Mesenchymal stem cell (in vitro differentiated cells and primary cell): Measurements from ENCODE around the gene PLCH2.
A peak's percentile ranks its signal among the peaks of the same experiment; 100 is the strongest.

Experiments
- DNase-seq: peaks from one replicate; pipeline ENCODE4 v3.0.0-alpha.2; 2013
- H2AFZ ChIP-seq: one replicate; pipeline ENCODE4 v1.6.1; 2013; ENCODE audit warnings: low read depth, mild to moderate bottlenecking, control low read depth, inconsistent platforms, low read length, moderate library complexity
- H2AK5ac ChIP-seq: 2 replicates; pipeline ENCODE4 v1.6.1; 2013; ENCODE audit warnings: low read length, moderate library complexity, mild to moderate bottlenecking, inconsistent platforms; ENCODE audit not compliant: severe bottlenecking
- H2BK120ac ChIP-seq: one replicate; pipeline ENCODE4 v1.6.1; 2013; ENCODE audit warnings: low read depth, mild to moderate bottlenecking, inconsistent platforms, low read length, moderate library complexity
- H2BK12ac ChIP-seq, 2 experiments: one replicate each; pipeline ENCODE4 v1.6.1; 2013; ENCODE audit warnings: inconsistent platforms in 2 of 2, low read length in 2 of 2, mild to moderate bottlenecking in 2 of 2, moderate library complexity in 2 of 2, control low read depth in 1 of 2
- H2BK15ac ChIP-seq: one replicate; pipeline ENCODE4 v1.6.1; 2013; ENCODE audit warnings: mild to moderate bottlenecking, low read depth, inconsistent platforms; ENCODE audit not compliant: poor library complexity, severe bottlenecking
- H2BK5ac ChIP-seq: 2 replicates; pipeline ENCODE4 v1.6.1; 2013; ENCODE audit warnings: low read depth, mild to moderate bottlenecking, low read length, control low read depth, inconsistent platforms; ENCODE audit not compliant: poor library complexity, severe bottlenecking
- H3K14ac ChIP-seq, 2 experiments: one replicate each; pipeline ENCODE4 v1.6.1; 2013; ENCODE audit warnings: inconsistent platforms in 2 of 2, low read length in 2 of 2, control low read depth in 1 of 2, mild to moderate bottlenecking in 1 of 2, moderate library complexity in 1 of 2
- H3K18ac ChIP-seq, 2 experiments: one replicate each; pipeline ENCODE4 v1.6.1; 2013; ENCODE audit warnings: inconsistent platforms in 2 of 2, low read length in 2 of 2, control low read depth in 1 of 2, low read depth in 1 of 2, mild to moderate bottlenecking in 1 of 2
- H3K23ac ChIP-seq, 2 experiments: one replicate each; pipeline ENCODE4 v1.6.1; 2013; ENCODE audit warnings: inconsistent platforms in 2 of 2, low read length in 2 of 2, mild to moderate bottlenecking in 2 of 2, moderate library complexity in 2 of 2, control low read depth in 1 of 2
- H3K27ac ChIP-seq: 2 replicates; pipeline ENCODE4 v1.5.1; 2013; ENCODE audit warnings: mild to moderate bottlenecking, moderate library complexity, low read length, control low read depth, inconsistent platforms; ENCODE audit not compliant: poor library complexity, severe bottlenecking
- H3K27me3 ChIP-seq, 2 experiments: 2 replicates each; pipeline versions ENCODE4 v1.6.1 to v1.7.0; 2013; ENCODE audit warnings: low read length in 2 of 2, mild to moderate bottlenecking in 2 of 2, moderate library complexity in 2 of 2, control low read depth in 1 of 2, inconsistent platforms in 1 of 2; ENCODE audit not compliant: control insufficient read depth in 1 of 2, insufficient read depth in 1 of 2
- H3K36me3 ChIP-seq, 2 experiments: 2 replicates each; pipeline versions ENCODE4 v1.6.1 to v1.7.0; 2013; ENCODE audit warnings: low read length in 2 of 2, control low read depth in 1 of 2, inconsistent platforms in 1 of 2, low read depth in 1 of 2, mild to moderate bottlenecking in 1 of 2; ENCODE audit not compliant: insufficient read depth in 2 of 2, control insufficient read depth in 1 of 2
- H3K4ac ChIP-seq, 2 experiments: one replicate each; pipeline ENCODE4 v1.6.1; 2013; ENCODE audit warnings: inconsistent platforms in 2 of 2, low read length in 2 of 2, mild to moderate bottlenecking in 2 of 2, moderate library complexity in 2 of 2, control low read depth in 1 of 2, low read depth in 1 of 2
- H3K4me1 ChIP-seq: 2 replicates; pipeline ENCODE4 v1.6.1; 2013; ENCODE audit warnings: low read depth, low read length, control low read depth; ENCODE audit not compliant: control insufficient read depth, insufficient read depth
- H3K4me2 ChIP-seq: 2 replicates; pipeline ENCODE4 v1.6.1; 2013; ENCODE audit warnings: low read length, mild to moderate bottlenecking, inconsistent platforms; ENCODE audit not compliant: poor library complexity, severe bottlenecking
- H3K4me3 ChIP-seq, 2 experiments: 2 replicates each; pipeline versions ENCODE4 v1.5.1 to v1.7.0; 2013; ENCODE audit warnings: low read length in 2 of 2, mild to moderate bottlenecking in 2 of 2, control low read depth in 1 of 2, low read depth in 1 of 2; ENCODE audit not compliant: insufficient read depth in 1 of 2
- H3K79me1 ChIP-seq: replicated peaks from 2 replicates; pipeline ENCODE4 v1.6.1; 2013; ENCODE audit warnings: mild to moderate bottlenecking, control low read depth, low read length, inconsistent platforms; ENCODE audit not compliant: poor library complexity, severe bottlenecking
- H3K9ac ChIP-seq: 2 replicates; pipeline ENCODE4 v1.7.0; 2013; ENCODE audit warnings: mild to moderate bottlenecking, low read length, moderate library complexity
- H3K9me3 ChIP-seq: 2 replicates; pipeline ENCODE4 v1.7.0; 2013; ENCODE audit warnings: mild to moderate bottlenecking, low read length; ENCODE audit not compliant: control insufficient read depth
- H4K8ac ChIP-seq: one replicate; pipeline ENCODE4 v1.6.1; 2013; ENCODE audit warnings: inconsistent platforms, mild to moderate bottlenecking, low read length, moderate library complexity
- H4K91ac ChIP-seq: one replicate; pipeline ENCODE4 v1.6.1; 2013; ENCODE audit warnings: mild to moderate bottlenecking, low read length, inconsistent platforms
- WGBS: methylation state at CpG from one replicate; pipeline ENCODE4 v1.1.7; 2013; ENCODE audit warnings: mixed read lengths; 5-methylcytosine and 5-hydroxymethylcytosine counted together

The PLCH2 gene

DNA sequence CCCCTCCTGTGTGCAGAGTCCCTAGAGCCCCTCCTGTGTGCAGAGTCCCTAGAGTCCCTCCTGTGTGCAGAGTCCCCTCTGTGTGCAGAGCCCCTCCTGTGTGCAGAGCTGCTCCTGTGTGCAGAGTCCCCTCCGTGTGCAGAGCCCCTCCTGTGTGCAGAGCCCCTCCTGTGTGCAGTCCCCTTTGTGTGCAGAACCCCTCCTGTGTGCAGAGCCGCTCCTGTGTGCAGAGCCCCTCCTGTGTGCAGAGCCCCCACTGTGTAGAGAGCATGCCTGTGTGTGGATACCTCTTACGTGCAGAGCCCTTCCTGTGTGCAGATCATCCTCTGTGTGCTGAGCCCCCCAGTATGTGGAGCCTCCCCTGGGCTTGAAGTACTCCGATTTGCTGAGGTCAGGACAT, 62.3 kb downstream of the PLCH2 start:
- Histone ChIP-seq H2BK12ac (no peak overlapping the region), H3K27ac (no peak overlapping the region), H3K18ac (no peak overlapping the region), H3K23ac (no peak overlapping the region), H2BK15ac (no peak overlapping the region), H3K79me1 (no peaks in the 10 kb centered on the region), H3K9me3 (no peaks in the 10 kb centered on the region), H3K4me1 (peaks cover 43% of the 10 kb centered on the region), H3K14ac (no peak overlapping the region), H2BK5ac (no peak overlapping the region), H3K4me2 (no peak overlapping the region), H2BK120ac (no peak overlapping the region), H3K4ac (no peak overlapping the region), H3K4me3 (no peak overlapping the region), H3K9ac (no peak overlapping the region), H4K8ac (no peak overlapping the region), H3K27me3 (peaks cover 4 to 73% of the 10 kb centered on the region in 2 experiments), H2AK5ac (no peak overlapping the region), H2AFZ (no peak overlapping the region), H4K91ac (no peak overlapping the region), H3K36me3 (no peaks in the 10 kb centered on the region)
- 74% methylated on average over 4 of the region's 4 CpGs for WGBS
- DNase-seq, result no peak

DNA sequence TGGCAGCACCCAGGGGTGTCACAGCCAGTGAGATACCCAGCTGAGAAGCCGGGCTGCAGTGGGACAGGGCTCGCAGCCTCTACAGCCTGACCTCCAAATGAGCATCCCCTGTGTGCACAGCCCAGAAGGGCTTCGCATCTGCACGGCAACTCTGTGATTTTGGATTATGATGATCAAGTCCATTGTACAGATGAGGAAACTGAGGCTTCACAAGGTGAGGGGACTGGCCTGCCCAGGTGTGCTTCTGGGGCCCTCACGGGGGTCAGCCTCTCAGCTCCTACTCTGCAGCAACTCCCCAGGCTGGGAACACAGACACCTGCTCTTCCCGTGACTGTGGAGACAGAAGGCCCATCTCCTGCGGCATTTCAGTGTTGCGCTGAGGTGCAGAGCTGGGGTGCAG, 62.8 kb downstream of the PLCH2 start:
- H4K91ac ChIP-seq, result no peak overlapping the region
- no peak overlapping the region for H3K27ac ChIP-seq
- no peak overlapping the region for H2BK15ac ChIP-seq
- no peaks in the 10 kb centered on the region for H3K36me3 ChIP-seq
- no peak overlapping the region for H2AFZ ChIP-seq
- H3K4me3 ChIP-seq, result no peak overlapping the region
- WGBS, result 97% methylated on average over 8 of the region's 8 CpGs
- H2AK5ac ChIP-seq, result no peak overlapping the region
- no peak for DNase-seq
- H3K4me2 ChIP-seq, result no peak overlapping the region
- peaks cover 43% of the 10 kb centered on the region for H3K4me1 ChIP-seq
- no peak overlapping the region for H2BK120ac ChIP-seq
- H3K27me3 ChIP-seq, result peaks cover 4 to 72% of the 10 kb centered on the region in 2 experiments
- H3K9ac ChIP-seq, result no peak overlapping the region
- no peak overlapping the region for H3K23ac ChIP-seq
- no peak overlapping the region for H3K14ac ChIP-seq
- H2BK5ac ChIP-seq, result no peak overlapping the region
- H3K9me3 ChIP-seq, result no peaks in the 10 kb centered on the region
- H2BK12ac ChIP-seq, result no peak overlapping the region
- H3K4ac ChIP-seq, result no peak overlapping the region
- H3K18ac ChIP-seq, result no peak overlapping the region
- no peak overlapping the region for H4K8ac ChIP-seq
- H3K79me1 ChIP-seq, result no peaks in the 10 kb centered on the region

DNA sequence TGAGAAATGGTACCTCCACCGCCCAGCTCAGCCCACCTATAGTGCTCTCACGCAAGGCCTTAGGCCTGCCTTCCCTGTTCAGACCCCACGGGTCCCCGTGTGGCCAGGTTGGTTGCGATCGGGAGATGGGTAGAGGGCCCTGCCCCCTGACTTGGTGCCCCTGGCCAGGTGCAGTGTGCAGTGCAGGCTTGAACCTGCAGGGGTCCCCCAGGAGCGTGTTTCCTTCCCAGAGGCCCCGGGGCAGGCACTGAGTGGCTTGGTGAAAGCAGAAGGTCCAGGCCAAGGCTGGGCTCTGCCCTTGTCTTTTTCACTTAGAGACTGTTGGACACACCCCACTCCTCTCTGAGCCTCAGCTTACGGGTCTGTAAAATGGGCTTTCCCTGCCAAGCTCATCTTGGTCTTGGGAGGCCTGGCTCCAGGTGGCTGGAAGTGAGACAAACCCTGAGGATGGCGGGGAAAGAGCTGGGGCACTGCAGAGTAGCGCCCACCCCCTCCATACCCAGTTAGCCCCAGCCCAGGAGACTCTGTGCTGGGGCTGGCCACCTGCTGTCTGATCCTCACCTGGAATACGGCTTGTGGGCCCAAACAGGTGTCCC, 63.3 kb downstream of the PLCH2 start:
- no peak overlapping the region for H3K27ac ChIP-seq
- H2BK15ac ChIP-seq, result no peak overlapping the region
- H4K8ac ChIP-seq, result no peak overlapping the region
- peaks cover 4 to 72% of the 10 kb centered on the region in 2 experiments for H3K27me3 ChIP-seq
- no peak overlapping the region for H3K23ac ChIP-seq
- no peak overlapping the region for H3K18ac ChIP-seq
- peaks cover 44% of the 10 kb centered on the region for H3K4me1 ChIP-seq
- no peak overlapping the region for H3K4ac ChIP-seq
- H3K9ac ChIP-seq, result no peak overlapping the region
- no peak overlapping the region for H4K91ac ChIP-seq
- no peak overlapping the region for H2BK12ac ChIP-seq
- no peak overlapping the region for H2AK5ac ChIP-seq
- H2AFZ ChIP-seq, result no peak overlapping the region
- no peak overlapping the region for H3K14ac ChIP-seq
- H3K4me2 ChIP-seq, result no peak overlapping the region
- H3K79me1 ChIP-seq, result no peaks in the 10 kb centered on the region
- no peak overlapping the region for H2BK120ac ChIP-seq
- H2BK5ac ChIP-seq, result no peak overlapping the region
- 53% methylated on average over 9 of the region's 12 CpGs for WGBS
- H3K9me3 ChIP-seq, result no peaks in the 10 kb centered on the region
- no peaks in the 10 kb centered on the region for H3K36me3 ChIP-seq
- H3K4me3 ChIP-seq, result no peak overlapping the region
- DNase-seq, result no peak

DNA sequence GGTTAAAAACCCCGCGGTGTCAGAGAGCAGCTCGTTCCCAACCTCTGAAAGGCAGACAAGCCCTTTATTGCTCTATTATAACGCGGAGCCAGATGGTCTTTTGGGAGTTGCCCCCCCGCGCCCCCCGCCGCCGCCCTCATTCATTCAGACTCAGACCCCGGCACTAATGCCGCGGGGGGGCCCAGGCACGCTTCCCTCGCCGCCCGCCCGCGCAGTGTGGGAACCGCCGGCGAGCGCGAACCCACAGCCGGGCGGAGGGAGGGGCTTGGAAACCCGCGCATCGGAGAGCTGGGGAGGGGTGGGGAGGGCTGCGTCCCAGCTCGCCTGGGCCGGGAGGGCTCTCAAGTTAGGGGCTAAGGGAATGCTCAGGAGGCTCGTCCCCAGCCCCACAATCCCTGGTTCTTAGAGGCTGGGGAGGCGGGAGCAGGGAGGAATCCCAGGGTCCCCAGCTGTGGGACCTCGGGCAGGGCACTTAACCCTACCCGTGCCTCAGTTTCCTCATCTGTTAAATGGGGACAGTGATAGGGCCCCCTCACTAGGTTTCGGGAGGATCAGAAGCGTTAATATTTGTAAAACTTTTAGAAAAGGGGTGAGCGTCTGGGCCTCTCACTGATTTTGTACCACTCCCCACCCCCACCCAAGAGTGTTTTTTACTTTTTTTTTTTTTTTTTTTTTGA, 64.9 kb downstream of the PLCH2 start:
- Histone ChIP-seq H3K79me1 (no peaks in the 10 kb centered on the region), H2BK12ac (no peak overlapping the region), H3K4ac (no peak overlapping the region), H4K8ac (no peak overlapping the region), H3K18ac (no peak overlapping the region), H3K4me3 (no peak overlapping the region), H3K36me3 (no peaks in the 10 kb centered on the region), H3K9me3 (no peaks in the 10 kb centered on the region), H2BK120ac (no peak overlapping the region), H3K27ac (no peak overlapping the region), H2BK15ac (no peak overlapping the region), H2BK5ac (no peak overlapping the region), H2AFZ (no peak overlapping the region), H3K23ac (no peak overlapping the region), H3K14ac (no peak overlapping the region), H3K4me2 (peak overlapping the region; percentile 43), H4K91ac (no peak overlapping the region), H3K4me1 (peaks cover 43% of the 10 kb centered on the region), H2AK5ac (no peak overlapping the region), H3K9ac (no peak overlapping the region), H3K27me3 (peaks cover 4 to 58% of the 10 kb centered on the region in 2 experiments)
- no peak for DNase-seq
- 9% methylated on average over 28 of the region's 39 CpGs for WGBS
